Measurements from ENCODE around the gene FAN1. TPM values are rescaled to one million over a fixed set of nuclear protein-coding genes. Genes with fewer than 3 reads are reported as not detected.

Gene FAN1
- total and polyA plus RNA-seq, 2 donors (not counting 3 experiments of a cell fraction or from before 2014, with no cell fraction given), result 4.3 to 11.7 TPM

DNA sequence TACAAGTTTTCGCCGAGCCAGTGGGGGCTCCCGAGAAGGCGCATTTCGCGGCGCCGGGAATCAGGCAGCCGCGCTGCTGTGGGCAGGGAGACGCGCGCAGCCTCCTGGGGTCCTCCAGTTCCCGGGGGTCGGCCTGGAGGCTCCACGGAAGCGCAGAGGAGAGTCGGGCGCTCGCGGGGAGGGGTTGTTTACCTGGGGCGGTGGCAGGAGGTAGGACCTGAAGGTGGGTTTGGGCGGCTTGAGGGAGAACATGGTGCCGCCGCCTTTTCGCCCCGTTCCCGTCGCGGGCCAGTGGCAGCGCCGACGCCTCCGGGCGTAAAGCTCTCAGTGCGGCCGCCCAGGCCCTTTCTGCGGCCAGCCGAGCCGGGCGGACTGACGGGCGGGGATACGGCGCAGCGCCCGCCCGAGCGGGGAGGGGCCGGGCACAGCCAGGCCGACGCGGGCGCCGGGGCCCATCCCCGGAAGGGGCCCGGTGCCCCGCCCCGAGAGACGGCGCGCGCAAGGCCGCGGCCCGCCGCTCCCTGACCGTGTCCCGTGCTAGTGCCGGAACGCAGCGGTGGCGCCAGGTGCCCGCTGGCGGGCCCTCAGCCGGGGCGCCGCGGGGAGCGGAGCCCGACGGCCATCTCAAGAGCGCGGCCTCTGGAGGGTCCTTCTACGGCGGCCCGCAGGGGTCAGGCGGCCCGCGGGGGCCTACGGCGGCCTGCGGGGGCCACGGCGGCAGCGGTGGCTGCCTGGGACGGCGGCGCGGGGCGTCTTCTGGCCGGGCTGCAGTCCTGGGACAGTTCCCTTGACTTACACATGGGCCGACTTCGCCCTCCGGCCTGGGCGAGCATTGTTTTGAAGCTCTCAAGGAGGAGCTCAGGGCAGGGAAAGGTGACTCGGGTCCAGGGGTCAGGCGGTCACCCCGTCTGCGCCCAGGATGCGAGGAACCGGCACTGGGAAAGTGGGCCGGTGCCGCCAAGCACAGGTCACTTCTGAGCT lies 87.8 kb downstream of the FAN1 start, which contains the start of gene MTMR10:
Gene MTMR10 (minus strand): TSS at position 374 of the 981 bp plus-strand sequence. CDS start 122 bp downstream, at position 252.
- Histone ChIP-seq H3K9ac (replicated peaks; ENCODE audit: extremely low read depth, insufficient read depth, low read length) (peak within 1 kb of the TSS; percentile 92), H3K27me3 (ENCODE audit: control insufficient read depth in 2 of 2, insufficient read depth in 2 of 2, low read length in 2 of 2) (no peaks in the 10 kb centered on the region), H3K36me3 (ENCODE audit: control insufficient read depth in 2 of 2, extremely low read depth in 1 of 2, insufficient read depth in 2 of 2, low read length in 2 of 2) (peaks cover 2 to 7% of the 10 kb centered on the region in 2 experiments), H3K27ac (ENCODE audit: insufficient read depth, low read depth, low read length) (peak within 1 kb of the TSS; percentile 88), H3K79me2 (ENCODE audit: control insufficient read depth, insufficient read depth, low read length) (peaks cover 41% of the 10 kb centered on the region), H3K4me1 (ENCODE audit: control insufficient read depth, extremely low read depth, insufficient read depth, low read length) (peaks cover 30% of the 10 kb centered on the region), H2AFZ (ENCODE audit: low read depth, low read length) (peak within 1 kb of the TSS; percentile 89), H3K4me2 (ENCODE audit: insufficient read depth, low read length) (peak within 1 kb of the TSS; percentile 100), H3K9me1 (replicated peaks; ENCODE audit: control insufficient read depth, extremely low read depth, insufficient read depth, low read length) (no peaks in the 10 kb centered on the region), H3K4me3 (replicated peaks in 1 of 3; ENCODE audit: insufficient read depth in 1 of 3, low read depth in 1 of 3, low read length in 3 of 3) (peak within 1 kb of the TSS; percentile 81 to 96 (median 91)), H4K20me1 (replicated peaks; ENCODE audit: control insufficient read depth, extremely low read depth, insufficient read depth, low read length) (no peaks in the 10 kb centered on the region), H3K9me3 (replicated peaks; ENCODE audit: control insufficient read depth, insufficient read depth, low read length) (no peaks in the 10 kb centered on the region)
- DNase-seq (ENCODE audit: low read depth, low spot score), result peak; percentile 78
- BruUV-seq (replicated peaks), result TSS peak; percentile 69
- ChIA-PET CTCF (interaction anchor here (0.7 to 13.6 kb wide), 9 partner anchors 12 to 137 kb away, joined by 3 to 175 read pairs (median 5); no protein-coding TSS in a partner anchor), POLR2A (interaction anchor here (0.6 to 2.9 kb wide), 10 partner anchors 9 to 140 kb away, joined by 3 to 9 read pairs (median 4); no protein-coding TSS in a partner anchor)
- peak; percentile 63 for FAIRE-seq
- intact Hi-C loops (cut with micrococcal nuclease) (loop anchor here (1.0 to 2.0 kb wide), 3 partner anchors 31 to 89 kb away; no protein-coding TSS in a partner anchor), dilution Hi-C loops (cut with MboI; ENCODE audit: extremely low pct_ligation_motif_present, low sequenced_read_pairs) (no loop called here)
- peak; percentile 93 for TF ChIP-seq POLR2A (IDR thresholded peaks at IDR 0.05; ENCODE audit: low read depth, low read length)
- no peak for TF ChIP-seq MYC (IDR thresholded peaks at IDR 0.05; ENCODE audit: low read depth, low read length)
- no peak for TF ChIP-seq GATA2 (IDR thresholded peaks at IDR 0.05; ENCODE audit: insufficient read depth, insufficient read length, low read depth, low read length)
- TF ChIP-seq POLR2AphosphoS5 (IDR thresholded peaks at IDR 0.05; ENCODE audit: insufficient read depth, low read depth, low read length), result peak; percentile 97
